Motor neuron (in vitro differentiated cells): Measurements from ENCODE around the gene PPP4C. TPM values are rescaled to one million over a fixed set of nuclear protein-coding genes. Genes with fewer than 3 reads are reported as not detected.

Source experiments
- ATAC-seq, 8 experiments: fragments of 200-7000 bp; cut with Tn5 transposase; replicated peaks in 6 of 8; 2 replicates each; pipeline ENCODE4 v1.8.0; 2021; ENCODE audit warnings: mild to moderate bottlenecking in 8 of 8, moderate library complexity in 8 of 8
- H3K27ac ChIP-seq, 2 donors: fragments of 250-450 bp; sonication (Bioruptor Pico); 2 replicates each; pipeline ENCODE4 v1.9.0; 2021; ENCODE audit warnings: antibody characterized with exemption in 2 of 2, mild to moderate bottlenecking in 2 of 2, moderate library complexity in 1 of 2
- H3K4me1 ChIP-seq, 2 donors: fragments of 250-450 bp; sonication (Bioruptor Pico); replicated peaks in 1 of 2; 2 replicates each; pipeline ENCODE4 v1.6.1; 2021; ENCODE audit warnings: antibody characterized with exemption in 2 of 2, mild to moderate bottlenecking in 2 of 2, moderate library complexity in 1 of 2
- H3K4me3 ChIP-seq, 5 donors: fragments of 250-450 bp; sonication (Bioruptor Pico); 2 replicates each; pipeline ENCODE4 v1.9.0; 2021; ENCODE audit warnings: antibody characterized with exemption in 5 of 5, mild to moderate bottlenecking in 5 of 5, moderate library complexity in 4 of 5
- WGBS, 10 experiments: fragments of 450-650 bp; shearing (Covaris generic); methylation state at CpG; one replicate each; pipeline ENCODE4 v1.0.0; 2022; 5-methylcytosine and 5-hydroxymethylcytosine counted together
- in situ Hi-C, 9 experiments: fragments of 400-800 bp; cut with MboI; loops; one replicate each; pipeline ENCODE4 v1.15.0; 2021; ENCODE audit warnings: low sequenced_read_pairs in 9 of 9, low pct_unique_long_range_greater_than_20kb in 2 of 9; ENCODE audit not compliant: unreplicated experiment in 9 of 9
- total RNA-seq, 8 experiments: library from RNA; unstranded; fragments of 300-600 nt; gene quantifications; 2 replicates each; pipeline versions ENCODE4 v1.2.3 to v1.2.4, GENCODE V29; 2022

Gene PPP4C
- total RNA-seq, result 10 to 100 TPM; 40.1 to 83.7 (median 62.7) TPM

- Histone ChIP-seq H3K4me1 (peaks cover 12 to 13% of the 10 kb centered on the region in 2 donors), H3K4me3 (peak within 1 kb of the TSS; percentile 57 to 95 (median 69)), H3K27ac (peak within 1 kb of the TSS; percentile 82 to 85)
- in situ Hi-C loops, result loop anchor here in 2 of 9 experiments (25.0 kb wide), 2 partner anchors 337 to 562 kb away; partner anchors contain the start of gene ZNF771 (in 2 of the 2)
- ATAC-seq, result peak; percentile 68 to 95 (median 93)
- 0 to 19% (median 0%) methylated on average over 3 to 14 of the region's 67 CpGs; no CpG with 5 or more reads in 5 of the 10 experiments for WGBS, 10 experiments
Observed at GRCh38 chr16:30075503-30076275, at the start of gene PPP4C. Gene PPP4C (plus strand): TSS chr16:30075994. CDS start chr16:30076378, 384 bp downstream.

DNA sequence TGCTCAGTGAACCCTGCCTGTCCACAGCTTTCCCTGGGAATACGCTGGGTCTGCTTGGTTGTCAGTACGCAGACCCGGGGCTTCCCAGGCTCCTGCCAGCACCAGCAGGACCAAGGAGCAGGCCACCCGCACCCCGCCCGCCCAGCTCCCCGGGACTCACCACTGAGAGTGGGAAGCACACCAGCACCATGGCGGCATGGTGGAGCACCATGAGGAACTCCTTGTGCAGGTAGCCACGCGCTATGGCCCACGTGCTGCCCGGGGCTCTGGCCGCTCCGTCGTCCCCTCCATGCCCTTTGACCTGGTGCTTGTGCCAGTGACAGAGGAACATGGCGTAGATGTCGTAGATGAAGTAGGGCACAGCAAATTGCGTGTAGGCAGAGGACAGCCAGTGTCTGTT lies 49.3 kb upstream of the PPP4C start:
- ATAC-seq, result no peak
- Histone ChIP-seq H3K4me1 (peaks cover 12 to 23% of the 10 kb centered on the region in 2 donors), H3K27ac (no peak overlapping the region), H3K4me3 (no peak overlapping the region)
- 73 to 100% methylated on average over 2 to 3 of the region's 18 CpGs; no CpG with 5 or more reads in 8 of the 10 experiments for WGBS, 10 experiments
- in situ Hi-C loops, result loop anchor here in 1 of 9 experiments (25.0 kb wide), 1 partner anchor 314 kb away; no protein-coding TSS in a partner anchor

DNA sequence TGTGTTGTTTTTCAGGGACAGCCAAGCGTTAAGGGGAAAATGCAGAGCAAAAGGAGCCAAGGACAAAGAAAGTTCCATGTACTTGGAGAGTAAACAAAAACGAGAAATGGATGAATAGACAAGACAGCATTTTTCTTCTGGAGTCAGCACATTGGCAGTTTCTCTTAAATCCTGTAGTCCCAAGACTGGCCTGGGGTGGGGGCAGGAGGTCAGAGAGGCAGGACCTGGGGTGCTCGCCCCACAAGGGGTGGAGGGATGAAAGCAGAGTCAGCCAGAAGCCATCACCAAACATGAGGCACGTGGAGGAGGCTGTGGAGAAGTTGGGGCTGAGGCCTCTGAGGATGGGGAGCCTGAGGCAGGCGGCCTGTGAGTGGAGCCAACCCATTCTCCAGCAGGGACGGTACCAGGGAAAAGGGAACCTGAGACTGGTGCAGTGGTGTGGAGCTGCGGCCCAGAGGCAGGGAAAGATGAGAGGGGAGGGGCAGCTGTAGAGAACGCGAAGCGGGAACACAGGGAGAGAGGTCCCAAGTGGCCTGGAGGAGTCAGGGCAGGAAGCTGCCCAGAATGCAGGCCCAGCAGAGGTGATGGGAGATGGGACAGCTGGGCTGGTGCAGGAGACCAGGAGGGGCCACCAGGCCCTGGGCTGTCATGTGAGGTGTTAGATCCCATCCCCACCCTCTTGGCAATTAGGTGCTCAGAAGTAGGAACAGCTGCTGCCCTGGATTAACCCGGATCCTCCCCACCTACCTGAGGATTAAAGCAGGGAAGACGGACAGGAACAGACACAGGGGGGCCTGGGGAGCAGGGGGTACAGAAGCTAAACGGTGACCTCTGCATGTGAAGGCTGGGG lies 48.0 kb upstream of the PPP4C start:
- in situ Hi-C loops, result loop anchor here in 1 of 9 experiments (25.0 kb wide), 1 partner anchor 316 kb away; no protein-coding TSS in a partner anchor
- H3K4me3 ChIP-seq, result no peak overlapping the region
- peak in 3 of 8 experiments; percentile 9 to 14 (median 14) for ATAC-seq
- peaks cover 22 to 34% of the 10 kb centered on the region in 2 donors for H3K4me1 ChIP-seq
- WGBS, 10 experiments, result 0 to 86% (median 60%) methylated on average over 1 to 6 of the region's 13 CpGs; no CpG with 5 or more reads in 3 of the 10 experiments
- no peak overlapping the region for H3K27ac ChIP-seq

DNA sequence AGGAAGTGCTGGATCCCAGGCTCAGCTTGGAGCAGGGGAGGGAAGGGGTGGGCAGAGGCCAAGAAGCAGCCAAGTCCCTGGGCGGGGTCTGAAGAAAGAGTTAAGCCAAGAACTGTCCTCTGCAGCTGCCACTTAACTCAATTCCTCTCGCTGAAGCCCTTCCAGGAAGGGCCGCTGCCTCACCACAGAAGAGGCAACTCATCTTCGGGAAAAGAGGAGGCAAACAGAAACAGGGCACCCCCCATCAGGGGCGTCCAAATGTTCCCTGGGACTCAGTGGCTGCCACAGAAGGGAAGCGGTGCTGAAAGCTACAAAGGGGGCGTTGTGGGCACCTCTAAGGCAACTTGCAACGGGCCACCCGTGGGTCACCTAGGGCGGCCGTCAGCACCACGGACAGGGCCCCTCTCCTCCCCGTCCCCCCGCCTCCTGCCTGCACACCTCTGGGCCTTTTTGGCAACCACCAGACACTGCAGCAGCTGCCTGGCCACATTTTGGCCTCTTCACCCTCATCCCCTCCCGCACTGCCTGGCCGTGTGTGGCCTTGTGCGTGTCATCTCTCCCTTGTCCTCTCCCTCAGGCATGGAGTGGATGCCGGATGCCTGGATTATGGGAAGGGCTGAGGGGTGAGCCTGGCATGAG lies 47.2 kb upstream of the PPP4C start:
- Histone ChIP-seq H3K4me3 (no peak overlapping the region), H3K27ac (no peak overlapping the region), H3K4me1 (peaks cover 22 to 34% of the 10 kb centered on the region in 2 donors)
- WGBS, 10 experiments, result 5 to 100% (median 31%) methylated on average over 1 to 9 of the region's 18 CpGs; no CpG with 5 or more reads in 6 of the 10 experiments
- ATAC-seq, result peak in 3 of 8 experiments; percentile 43 to 65 (median 50)
- in situ Hi-C loops, result loop anchor here in 1 of 9 experiments (25.0 kb wide), 1 partner anchor 316 kb away; no protein-coding TSS in a partner anchor

DNA sequence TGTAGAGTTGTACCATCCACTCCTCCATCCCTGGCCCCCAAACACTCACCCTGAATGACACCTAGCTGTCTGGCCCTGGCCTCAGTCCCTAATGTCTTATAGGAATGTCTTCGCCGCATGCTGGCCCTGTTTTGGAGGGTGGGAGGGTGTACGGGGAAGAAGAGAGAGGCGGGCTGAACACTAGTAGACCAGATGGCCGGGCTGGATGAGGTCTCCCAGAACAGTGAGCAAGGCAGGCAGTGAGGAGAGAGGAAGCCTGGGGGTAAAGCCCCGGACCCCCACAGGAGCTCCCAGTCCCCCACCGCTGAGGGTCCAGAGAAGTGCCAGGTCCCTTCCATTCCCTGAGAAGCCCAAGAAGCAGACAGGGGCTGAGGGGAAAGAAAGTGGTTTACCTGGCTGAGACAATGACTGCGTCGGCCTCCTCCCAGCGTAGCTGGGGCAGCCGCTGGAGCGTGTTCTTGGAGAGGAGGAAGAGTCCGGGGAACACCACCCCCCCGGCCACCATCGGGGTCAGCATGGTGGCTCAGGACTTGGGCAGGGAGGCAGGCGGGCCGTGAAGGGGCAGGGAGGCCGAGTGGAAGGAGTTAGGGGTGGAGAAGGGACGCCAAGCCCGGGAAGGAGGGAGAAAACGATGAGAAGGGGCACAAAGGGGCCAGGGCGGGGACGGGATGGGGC lies 45.6 kb upstream of the PPP4C start:
- peak in 5 of 8 experiments; percentile 1 to 15 (median 12) for ATAC-seq
- 0 to 47% (median 17%) methylated on average over 1 to 8 of the region's 23 CpGs; no CpG with 5 or more reads in 6 of the 10 experiments for WGBS, 10 experiments
- peaks cover 22 to 34% of the 10 kb centered on the region in 2 donors for H3K4me1 ChIP-seq
- peak overlapping the region; percentile 44 to 72 for H3K27ac ChIP-seq
- peak overlapping the region; percentile 46 to 78 (median 50) for H3K4me3 ChIP-seq
- in situ Hi-C loops, result loop anchor here in 1 of 9 experiments (25.0 kb wide), 1 partner anchor 318 kb away; no protein-coding TSS in a partner anchor

DNA sequence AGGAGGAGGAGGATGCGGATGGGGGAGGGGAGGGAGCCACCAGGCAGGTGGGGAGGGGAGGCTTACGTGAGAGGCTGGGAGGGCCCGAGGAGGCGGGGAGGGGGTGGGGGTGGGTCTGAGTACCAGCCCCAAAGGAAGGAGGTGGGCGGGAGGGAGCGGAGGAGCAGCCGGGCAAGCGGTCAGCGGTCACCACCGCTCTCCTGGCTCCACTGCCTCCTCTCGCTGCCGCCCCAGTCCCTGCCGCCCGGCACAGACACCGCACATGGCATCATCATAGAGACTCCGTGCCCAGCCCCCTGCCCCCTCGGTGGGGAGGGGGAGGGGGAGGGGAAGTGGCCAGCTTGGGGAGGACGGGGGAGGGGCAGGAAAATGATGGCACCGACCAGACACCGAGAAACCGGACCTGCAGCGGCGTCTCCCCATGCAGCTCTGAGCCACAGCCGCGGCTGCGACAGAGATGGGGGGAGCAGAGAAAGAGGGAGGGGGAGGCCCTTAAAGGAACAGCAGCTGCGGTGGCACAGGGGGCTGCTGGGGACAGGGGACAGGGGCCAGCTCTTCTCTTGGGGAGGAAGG lies 44.9 kb upstream of the PPP4C start, which contains the start of gene TLCD3B:
Gene TLCD3B, minus strand, starts transcription at position 431 of the 573 bp plus-strand sequence. CDS start 744 bp downstream, outside the sequence.
- in situ Hi-C loops, result loop anchor here in 1 of 9 experiments (25.0 kb wide), 1 partner anchor 319 kb away; no protein-coding TSS in a partner anchor
- H3K27ac ChIP-seq, result peak within 1 kb of the TSS; percentile 52 to 78
- peak within 1 kb of the TSS; percentile 46 to 78 (median 50) for H3K4me3 ChIP-seq
- WGBS, 10 experiments, result no CpG with 5 or more reads among the region's 27 CpGs
- peaks cover 22 to 34% of the 10 kb centered on the region in 2 donors for H3K4me1 ChIP-seq
- peak in 7 of 8 experiments; percentile 15 to 82 (median 76) for ATAC-seq

DNA sequence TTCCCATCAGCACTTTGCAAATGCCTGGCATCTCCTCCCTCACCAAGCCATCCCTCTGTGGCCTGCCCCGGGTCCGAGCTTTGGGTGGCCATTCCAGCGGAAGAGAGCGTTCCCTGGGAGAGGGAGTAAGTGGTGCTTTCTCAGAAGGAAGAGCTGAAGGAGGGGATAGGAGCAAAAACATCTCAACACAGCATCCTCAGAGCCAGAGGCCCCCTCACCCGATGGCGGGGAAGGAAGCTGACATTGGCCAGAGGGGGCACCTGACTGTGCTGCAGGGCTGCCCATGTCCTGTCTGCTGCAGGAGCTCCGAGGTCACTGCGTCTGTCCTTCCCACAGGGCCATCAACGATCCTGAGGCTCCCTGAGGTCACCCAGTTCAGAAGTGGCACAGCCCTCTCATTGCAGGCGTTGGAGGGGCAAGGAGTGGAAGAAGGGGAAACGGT lies 44.3 kb upstream of the PPP4C start:
- Histone ChIP-seq H3K4me3 (peak overlapping the region; percentile 46 to 78 (median 50)), H3K27ac (peak overlapping the region; percentile 25 to 78), H3K4me1 (peaks cover 22 to 34% of the 10 kb centered on the region in 2 donors)
- ATAC-seq, result peak in 4 of 8 experiments; percentile 1 to 6 (median 2)
- in situ Hi-C loops, result loop anchor here in 1 of 9 experiments (25.0 kb wide), 1 partner anchor 319 kb away; no protein-coding TSS in a partner anchor
- 19 to 100% (median 26%) methylated on average over 1 to 8 of the region's 11 CpGs; no CpG with 5 or more reads in 7 of the 10 experiments for WGBS, 10 experiments

- no peak overlapping the region for H3K27ac ChIP-seq
- peaks cover 22 to 34% of the 10 kb centered on the region in 2 donors for H3K4me1 ChIP-seq
- ATAC-seq, result peak; percentile 29 to 69 (median 44)
- peak overlapping the region in 3 of 5 donors; percentile 1 to 46 (median 1) for H3K4me3 ChIP-seq
- WGBS, 10 experiments, result 2 to 100% (median 31%) methylated on average over 1 to 9 of the region's 12 CpGs
- in situ Hi-C loops, result loop anchor here in 1 of 9 experiments (25.0 kb wide), 1 partner anchor 320 kb away; no protein-coding TSS in a partner anchor
Observed at GRCh38 chr16:30032083-30032819, 43.5 kb upstream of the PPP4C start.

DNA sequence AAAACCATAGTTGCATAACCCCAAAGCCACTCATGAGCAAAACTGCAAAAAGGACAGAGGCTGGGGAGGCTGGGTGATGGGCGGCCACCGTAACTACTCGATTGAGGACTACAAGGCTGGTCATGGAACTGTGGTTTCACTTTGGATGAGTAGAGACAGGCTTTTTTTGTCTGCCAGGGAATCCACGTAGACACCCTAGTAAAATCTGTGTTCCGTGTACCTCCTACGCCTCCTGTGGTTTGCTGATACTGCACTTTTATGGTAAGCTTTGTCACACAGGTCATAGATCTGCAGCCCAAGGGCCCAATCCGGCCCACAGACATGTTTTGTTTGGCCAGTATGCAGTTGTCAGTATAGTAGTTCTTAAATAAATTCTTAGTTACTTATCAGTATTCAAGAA lies 42.5 kb upstream of the PPP4C start:
- WGBS, 10 experiments, result 40 to 100% (median 80%) methylated on average over 1 to 7 of the region's 7 CpGs; no CpG with 5 or more reads in 3 of the 10 experiments
- ATAC-seq, result no peak
- Histone ChIP-seq H3K4me3 (no peak overlapping the region), H3K27ac (no peak overlapping the region), H3K4me1 (peaks cover 22 to 32% of the 10 kb centered on the region in 2 donors)
- in situ Hi-C loops, result loop anchor here in 1 of 9 experiments (25.0 kb wide), 1 partner anchor 321 kb away; no protein-coding TSS in a partner anchor

DNA sequence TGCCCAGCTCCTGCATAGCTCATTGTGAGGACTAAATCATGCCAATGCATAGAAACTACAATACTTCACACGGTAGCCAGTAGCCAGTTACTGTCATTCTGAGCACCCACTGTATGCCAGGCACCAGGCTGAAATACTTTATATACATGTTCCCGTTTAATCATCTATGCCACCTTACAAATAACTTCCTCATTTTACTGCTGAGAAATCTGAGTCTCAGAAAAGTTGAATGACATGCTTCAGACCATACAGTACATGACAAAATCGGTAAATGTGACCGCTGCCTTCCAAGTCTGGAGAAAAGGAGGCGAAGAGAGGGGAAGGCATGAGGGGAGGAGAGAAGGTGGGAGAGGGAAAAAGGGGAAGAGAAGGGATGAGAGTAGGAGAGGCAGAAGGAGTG lies 35.6 kb upstream of the PPP4C start:
- H3K27ac ChIP-seq, result no peak overlapping the region
- ATAC-seq, result no peak
- in situ Hi-C loops, result loop anchor here in 1 of 9 experiments (25.0 kb wide), 1 partner anchor 328 kb away; no protein-coding TSS in a partner anchor
- no peak overlapping the region for H3K4me3 ChIP-seq
- WGBS, 10 experiments, result 20 to 100% (median 60%) methylated on average over 1 to 4 of the region's 5 CpGs; no CpG with 5 or more reads in 3 of the 10 experiments
- H3K4me1 ChIP-seq, result no peaks in the 10 kb centered on the region
